ENCODE data around the gene ITPR3.

The ITPR3 gene

GRCh38 chr6:33688451-33689147, 67.5 kb downstream of the ITPR3 start:
- no peak for DNase-seq

DNA sequence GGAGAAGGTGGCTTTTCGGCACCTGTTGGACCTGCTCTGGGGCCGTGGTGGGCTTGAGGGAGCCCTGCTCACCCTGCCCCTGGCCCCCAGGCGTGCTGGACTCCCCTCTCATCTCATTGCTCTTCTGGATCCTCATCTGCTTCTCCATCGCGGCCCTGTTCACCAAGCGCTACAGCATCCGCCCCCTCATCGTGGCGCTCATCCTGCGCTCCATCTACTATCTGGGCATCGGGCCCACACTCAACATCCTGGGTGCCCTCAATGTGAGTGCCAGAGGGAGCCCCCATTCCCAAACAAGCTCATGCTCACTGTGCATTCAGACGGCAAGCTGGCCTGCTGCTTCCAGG, 68.0 kb downstream of the ITPR3 start:
- no peak for DNase-seq

GRCh38 chr6:33689879-33690278, 68.8 kb downstream of the ITPR3 start:
- DNase-seq = no peak

DNA sequence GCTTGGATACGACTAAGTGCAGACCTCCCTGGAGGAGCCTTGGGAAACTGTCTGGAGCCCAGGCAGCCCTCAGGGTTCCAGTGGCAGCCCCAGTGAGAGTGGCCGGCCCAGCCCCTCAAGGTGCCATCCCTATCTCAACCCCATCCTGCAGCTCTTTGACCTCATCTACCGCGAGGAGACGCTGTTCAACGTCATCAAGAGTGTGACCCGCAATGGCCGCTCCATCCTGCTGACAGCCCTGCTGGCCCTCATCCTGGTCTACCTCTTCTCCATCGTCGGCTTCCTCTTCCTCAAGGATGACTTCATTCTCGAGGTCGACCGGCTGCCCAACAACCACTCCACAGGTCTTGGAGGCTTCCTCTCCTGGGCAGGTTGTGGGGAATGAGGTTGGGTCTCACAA, 69.6 kb downstream of the ITPR3 start:
- no peak for DNase-seq

DNA sequence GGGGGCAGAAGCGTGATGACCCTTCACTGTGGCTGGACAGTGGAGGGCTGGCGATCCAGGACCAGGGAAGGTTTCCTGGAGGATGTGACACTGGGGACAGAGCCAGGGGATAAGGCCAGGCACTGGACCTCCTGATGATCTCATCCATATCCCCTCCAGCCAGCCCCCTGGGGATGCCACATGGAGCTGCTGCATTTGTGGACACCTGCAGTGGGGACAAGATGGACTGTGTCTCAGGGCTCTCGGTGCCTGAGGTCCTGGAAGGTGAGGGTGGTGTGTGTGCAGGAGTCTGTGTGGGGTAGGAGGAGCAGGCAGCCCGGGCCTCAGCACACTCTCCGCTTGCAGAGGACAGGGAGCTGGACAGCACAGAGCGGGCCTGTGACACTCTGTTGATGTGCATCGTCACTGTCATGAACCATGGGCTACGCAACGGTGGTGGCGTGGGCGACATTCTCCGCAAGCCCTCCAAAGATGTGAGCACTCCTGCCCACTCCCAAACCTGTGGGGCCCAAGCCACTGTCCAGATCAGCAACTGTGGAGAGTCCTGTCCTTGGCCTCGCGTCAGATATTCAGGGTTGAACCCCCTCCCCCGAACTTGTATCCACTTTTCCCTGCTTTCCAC, 70.4 kb downstream of the ITPR3 start:
- no peak for DNase-seq

DNA sequence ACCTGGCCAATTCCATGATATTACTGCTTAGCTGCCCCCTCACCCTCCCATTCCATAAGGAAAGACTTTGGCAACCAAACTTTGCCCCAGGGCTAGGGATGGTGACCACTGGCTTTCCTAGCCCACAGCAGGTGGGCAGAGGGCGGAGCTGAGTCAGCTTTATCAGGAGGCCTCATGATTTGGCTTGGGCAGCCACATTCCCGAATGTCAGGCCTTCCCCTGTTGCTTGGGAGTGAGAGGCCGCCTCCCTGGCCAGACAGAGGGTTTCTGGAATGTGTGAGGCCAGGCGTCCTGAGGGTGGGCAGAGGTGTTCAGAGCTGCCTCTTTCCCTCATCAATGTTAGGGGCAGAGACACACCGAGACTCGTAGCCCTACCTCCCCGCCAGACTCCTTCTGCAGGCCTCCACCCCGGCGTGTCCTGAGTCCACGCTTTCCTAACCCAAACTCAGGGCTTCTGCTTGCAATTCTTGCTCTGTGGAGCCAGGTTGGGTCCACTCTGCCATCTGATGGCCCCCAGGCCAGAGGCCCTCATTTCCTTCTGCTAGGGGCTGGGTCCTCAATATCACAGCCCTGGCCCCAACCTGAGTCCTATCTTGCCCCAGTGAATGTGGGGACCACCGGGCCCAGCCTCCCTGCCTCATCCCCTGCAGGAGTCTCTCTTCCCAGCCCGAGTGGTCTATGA, 71.1 kb downstream of the ITPR3 start:
- DNase-seq = no peak

GRCh38 chr6:33692760-33693158, 71.6 kb downstream of the ITPR3 start:
- DNase-seq = peak in 5 of 6 experiments; percentile 1 to 44 (median 27)

- DNase-seq = no peak
Measured at GRCh38 chr6:33693186-33694105, 72.3 kb downstream of the ITPR3 start.

GRCh38 chr6:33694401-33694931, 73.3 kb downstream of the ITPR3 start:
- DNase-seq = peak; percentile 34 to 64 (median 47)

DNA sequence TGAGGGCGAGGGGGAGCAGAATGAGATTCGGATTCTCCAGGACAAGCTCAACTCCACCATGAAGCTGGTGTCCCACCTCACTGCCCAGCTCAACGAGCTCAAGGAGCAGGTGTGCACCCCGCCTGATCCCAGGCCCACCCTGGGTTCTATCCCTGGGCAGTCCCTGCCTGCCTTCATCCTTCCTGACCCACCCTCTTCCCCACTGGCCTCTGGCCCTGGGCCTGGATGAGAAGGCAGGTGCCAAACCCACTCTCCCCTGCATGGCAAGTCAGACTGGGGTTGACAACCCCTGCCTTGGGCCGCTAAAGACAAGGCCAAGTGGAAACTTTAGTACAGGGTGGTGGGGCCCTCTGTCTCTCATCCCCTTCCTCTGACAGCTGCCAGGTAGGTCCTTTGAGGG, 73.9 kb downstream of the ITPR3 start:
- DNase-seq = peak in 1 of 6 experiments; percentile 1

GRCh38 chr6:33695451-33695887, 74.3 kb downstream of the ITPR3 start:
- DNase-seq = no peak

DNA sequence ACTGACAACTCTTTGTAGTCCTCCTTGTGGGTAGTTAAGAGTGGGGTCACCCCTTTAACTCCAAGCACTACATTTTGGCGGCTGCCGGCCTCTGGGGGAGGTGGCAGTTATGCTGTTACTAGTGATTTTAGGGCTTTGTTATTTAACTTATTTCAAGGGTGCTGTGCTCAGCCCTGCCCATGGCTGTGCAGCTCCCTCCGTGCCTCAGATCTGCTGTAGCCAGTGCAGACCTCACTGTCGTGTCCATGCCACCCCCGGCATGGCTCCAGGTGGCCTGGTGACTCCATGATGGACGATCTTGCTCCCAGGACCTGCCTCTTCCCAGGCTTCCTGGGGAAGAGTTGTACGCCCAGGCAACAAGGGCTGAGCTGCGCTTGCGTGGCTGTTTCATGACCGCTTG, 75.0 kb downstream of the ITPR3 start:
- DNase-seq = no peak

GRCh38 chr6:33696548-33697518, 75.7 kb downstream of the ITPR3 start:
- DNase-seq = peak in 5 of 6 experiments; percentile 14 to 59 (median 51)

GRCh38 chr6:33697845-33698244, 76.7 kb downstream of the ITPR3 start:
- no peak for DNase-seq

GRCh38 chr6:33698494-33698893, 77.4 kb downstream of the ITPR3 start:
- peak in 1 of 6 experiments; percentile 11 for DNase-seq

DNA sequence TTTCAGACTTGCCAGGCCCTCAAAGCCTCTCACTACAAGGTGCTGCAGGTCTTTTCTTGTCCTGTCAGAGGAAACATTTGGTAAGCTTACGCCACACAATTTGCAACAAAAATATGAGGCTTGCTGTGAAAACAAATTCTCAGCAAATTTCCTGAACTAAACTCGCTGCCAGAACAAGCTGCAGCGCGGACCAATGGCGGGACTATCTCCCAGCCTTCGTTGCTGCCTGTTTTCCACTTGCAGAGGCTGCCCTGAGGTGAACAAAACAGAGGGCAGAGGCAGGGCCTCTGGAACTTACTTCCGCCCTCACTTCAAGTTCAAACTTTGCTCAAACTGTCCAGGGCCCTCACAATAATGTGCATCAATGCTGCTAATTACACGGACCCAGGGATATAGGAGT, 78.0 kb downstream of the ITPR3 start:
- DNase-seq = no peak

DNA sequence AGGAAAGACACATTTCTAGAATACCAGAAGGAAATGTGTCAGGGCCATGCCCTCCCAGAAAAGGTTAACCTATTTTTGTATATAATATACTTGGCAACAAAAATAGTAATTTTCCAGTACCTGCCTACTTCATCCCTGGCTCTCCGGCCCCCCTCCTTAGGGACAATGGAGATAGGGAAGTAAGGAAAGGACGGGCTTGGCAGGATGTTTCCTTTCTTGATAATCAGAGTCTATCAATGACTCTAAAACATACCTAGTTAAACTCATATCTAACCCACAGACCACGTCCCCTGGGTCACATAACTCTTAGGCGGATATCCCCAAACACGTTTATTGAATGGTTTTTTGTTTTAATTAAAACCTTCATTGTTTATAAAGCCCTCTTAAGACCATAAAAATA, 78.6 kb downstream of the ITPR3 start:
- DNase-seq = no peak

GRCh38 chr6:33700391-33701050, 79.4 kb downstream of the ITPR3 start:
- peak; percentile 46 to 75 (median 60) for DNase-seq

DNA sequence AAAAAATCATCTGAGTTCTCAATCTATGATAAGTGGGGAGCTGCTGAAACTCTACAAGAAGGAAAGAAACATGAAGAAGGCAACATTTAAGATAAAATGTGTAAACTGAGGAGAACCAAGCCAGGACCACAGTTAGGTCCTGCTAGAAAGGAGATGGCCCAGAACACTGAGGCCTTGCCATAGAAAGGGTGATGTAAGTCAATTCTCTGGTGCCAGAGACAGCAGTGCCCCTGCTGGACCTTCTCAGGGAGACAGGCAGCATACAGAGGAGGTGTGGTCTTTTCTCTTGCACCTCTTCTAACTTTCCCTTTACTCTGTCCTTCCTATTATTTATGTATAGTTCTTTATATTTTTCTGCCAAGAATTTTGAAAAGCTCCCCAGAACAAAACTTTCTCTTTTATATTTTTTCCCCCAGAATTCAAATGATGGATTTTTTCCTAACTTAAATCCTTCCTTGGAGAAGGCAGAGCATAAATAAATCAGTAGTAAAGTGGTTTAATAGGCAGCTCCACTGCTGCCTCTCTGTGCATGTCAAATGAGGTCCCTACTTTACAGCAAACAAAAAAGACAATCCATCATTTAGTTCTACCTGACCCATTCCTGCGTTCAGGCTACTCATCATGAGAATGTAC, 81.3 kb downstream of the ITPR3 start:
- no peak for DNase-seq
